T-cell (primary cell): ENCODE measurements around the gene FICD. TPM values are rescaled to one million over a fixed set of nuclear protein-coding genes. Genes with fewer than 3 reads are reported as not detected.

Experiments
- ATAC-seq, 4 experiments: fragments of 200-7000 bp in 3 of 4; fragments of 150-1000 bp in 1 of 4; cut with Tn5 transposase; replicated peaks in 1 of 4; 1 replicate in 3 of 4; 2 replicates in 1 of 4; pipeline ENCODE4 v1.10.0; 2021; ENCODE audit warnings: moderate library complexity in 3 of 4, mild to moderate bottlenecking in 2 of 4, moderate number of reproducible peaks in 1 of 4
- CTCF ChIA-PET, 2 donors: fragments of 300-600 bp; sonication (Branson Sonifier 250); formaldehyde crosslinking; loops; one replicate each; lab custom pipeline; 2022; ENCODE audit warnings: antibody characterized with exemption in 2 of 2; lab: Charles Lee
- POLR2A ChIA-PET, 2 donors: fragments of 300-600 bp; sonication (Branson Sonifier 250); formaldehyde crosslinking; loops; one replicate each; lab custom pipeline; 2022; ENCODE audit warnings: antibody characterized with exemption in 2 of 2; lab: Charles Lee
- DNase-seq, 35 experiments: peaks; one replicate each; pipeline versions ENCODE4 v3.0.0 to v3.0.0-alpha.2; 2013 to 2023
- H3K27ac ChIP-seq: one replicate; pipeline ENCODE4 v1.5.1; 2013; ENCODE audit warnings: low read length
- H3K27me3 ChIP-seq, 2 experiments: replicated peaks in 1 of 2; 1 replicate in 1 of 2; 2 replicates in 1 of 2; pipeline versions ENCODE4 v1.6.1 to v1.7.0; 2013; ENCODE audit warnings: low read length in 1 of 2, mixed read lengths in 1 of 2; ENCODE audit not compliant: control insufficient read depth in 2 of 2, insufficient read depth in 2 of 2; ENCODE audit errors: extremely low read depth in 1 of 2
- H3K36me3 ChIP-seq, 2 donors: 1 replicate in 1 of 2; 2 replicates in 1 of 2; pipeline versions ENCODE4 v1.6.1 to v1.7.0; 2013; ENCODE audit warnings: low read length in 1 of 2; ENCODE audit not compliant: control insufficient read depth in 2 of 2, insufficient read depth in 1 of 2; ENCODE audit errors: extremely low read depth in 1 of 2
- H3K4me1 ChIP-seq, 2 experiments: 1 replicate in 1 of 2; 2 replicates in 1 of 2; pipeline versions ENCODE4 v1.6.1 to v1.7.0; 2013; ENCODE audit warnings: low read length in 2 of 2, mixed read lengths in 1 of 2; ENCODE audit not compliant: insufficient read depth in 2 of 2, control insufficient read depth in 1 of 2; ENCODE audit errors: extremely low read depth in 1 of 2
- H3K4me3 ChIP-seq, 2 donors: 1 replicate in 1 of 2; 2 replicates in 1 of 2; pipeline versions ENCODE4 v1.5.1 to v1.7.0; 2013; ENCODE audit warnings: mild to moderate bottlenecking in 2 of 2, low read length in 1 of 2, moderate library complexity in 1 of 2; ENCODE audit not compliant: control insufficient read depth in 1 of 2; ENCODE audit errors: extremely low read depth in 1 of 2
- H3K9me3 ChIP-seq: 2 replicates; pipeline ENCODE4 v1.7.0; 2013
- H3K27ac Mint-ChIP-seq, 2 donors: one replicate each; pipeline ENCODE4 v1.8.0; 2020 to 2021; ENCODE audit warnings: mild to moderate bottlenecking in 2 of 2, mixed read lengths in 2 of 2
- H3K27me3 Mint-ChIP-seq, 2 donors: one replicate each; pipeline ENCODE4 v1.8.0; 2021 to 2022; ENCODE audit warnings: mixed read lengths in 2 of 2
- H3K36me3 Mint-ChIP-seq: one replicate; pipeline ENCODE4 v1.8.0; 2021; ENCODE audit warnings: mixed read lengths
- H3K4me1 Mint-ChIP-seq, 3 donors: one replicate each; pipeline ENCODE4 v1.8.0; 2020 to 2022; ENCODE audit warnings: mixed read lengths in 3 of 3, mild to moderate bottlenecking in 1 of 3
- H3K4me3 Mint-ChIP-seq, 3 donors: one replicate each; pipeline ENCODE4 v1.8.0; 2020 to 2022; ENCODE audit warnings: mild to moderate bottlenecking in 3 of 3, mixed read lengths in 3 of 3, moderate library complexity in 3 of 3
- H3K9me3 Mint-ChIP-seq, 3 donors: one replicate each; pipeline ENCODE4 v1.8.0; 2020 to 2022; ENCODE audit warnings: mixed read lengths in 3 of 3
- WGBS: methylation state at CpG from one replicate; pipeline ENCODE4 v1.1.5; 2013; ENCODE audit warnings: missing lambda C conversion rate; ENCODE audit not compliant: insufficient coverage; 5-methylcytosine and 5-hydroxymethylcytosine counted together
- total RNA-seq, 35 experiments: library from RNA in 6 of 35; stranded (reverse) in 6 of 35; fragments of 120-200 nt in 1 of 35; gene quantifications; one replicate each; pipeline versions ENCODE4 v1.2.1 to v1.2.4 and lab custom pipeline; 2013 to 2026

The FICD gene
- total RNA-seq, 5 donors from 2014 or later (not counting 1 experiment from before 2014, with no cell fraction given), result 5.0 to 9.3 (median 7.8) TPM

DNA sequence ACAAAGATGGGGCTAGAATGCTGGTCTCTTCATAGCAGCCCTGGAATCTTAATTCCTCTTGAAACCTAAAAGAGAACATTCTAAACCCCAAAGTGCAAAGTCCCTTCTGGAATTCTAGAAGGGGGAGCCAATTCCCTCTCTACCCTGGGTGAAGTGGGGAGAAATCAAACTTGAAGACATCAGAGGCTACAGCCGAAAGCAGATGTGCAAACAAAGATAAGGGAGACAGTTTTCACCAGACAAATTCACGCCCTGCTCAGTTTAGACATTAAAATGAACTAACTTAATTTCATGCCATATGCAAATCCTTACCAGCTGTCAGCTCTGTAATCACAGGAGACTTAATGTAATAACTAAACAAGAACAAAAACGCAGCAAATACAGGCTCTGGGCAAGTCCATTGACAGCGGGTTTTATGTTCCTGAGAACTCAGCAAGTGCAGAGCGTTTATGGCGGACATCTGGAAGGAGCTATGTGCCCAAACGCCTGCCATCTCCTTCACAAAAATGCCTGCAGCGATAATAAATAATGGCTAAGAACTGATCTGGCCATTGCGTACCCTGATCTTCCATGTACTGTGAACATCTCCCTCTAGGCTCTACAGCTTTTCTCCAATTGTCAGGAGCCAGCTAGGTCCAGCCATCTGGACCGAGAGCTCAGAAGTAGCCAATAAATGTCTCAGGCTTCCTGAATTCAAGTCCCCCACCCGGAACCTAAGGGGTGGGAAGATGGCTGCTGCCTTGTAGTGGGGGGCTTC, 19.1 kb upstream of the FICD start:
- Mint-ChIP-seq H3K27me3 (peaks cover 32 to 41% of the 10 kb centered on the region in 2 donors), H3K4me3 (no peak overlapping the region), H3K27ac (no peak overlapping the region), H3K9me3 (no peaks in the 10 kb centered on the region), H3K4me1 (no peaks in the 10 kb centered on the region), H3K36me3 (no peaks in the 10 kb centered on the region)
- Histone ChIP-seq H3K4me1 (no peaks in the 10 kb centered on the region), H3K27ac (no peak overlapping the region), H3K4me3 (no peak overlapping the region), H3K9me3 (no peaks in the 10 kb centered on the region), H3K36me3 (no peaks in the 10 kb centered on the region), H3K27me3 (peaks cover 0 to 25% of the 10 kb centered on the region in 2 experiments)
- ChIA-PET CTCF (interaction anchor here in 1 of 2 donors (0.6 kb wide), 1 partner anchor 402 kb away, joined by 3 read pairs; no protein-coding TSS in a partner anchor), POLR2A (no interaction called here)
- 82% methylated on average over 6 of the region's 11 CpGs for WGBS
- no peak for DNase-seq
- no peak for ATAC-seq

DNA sequence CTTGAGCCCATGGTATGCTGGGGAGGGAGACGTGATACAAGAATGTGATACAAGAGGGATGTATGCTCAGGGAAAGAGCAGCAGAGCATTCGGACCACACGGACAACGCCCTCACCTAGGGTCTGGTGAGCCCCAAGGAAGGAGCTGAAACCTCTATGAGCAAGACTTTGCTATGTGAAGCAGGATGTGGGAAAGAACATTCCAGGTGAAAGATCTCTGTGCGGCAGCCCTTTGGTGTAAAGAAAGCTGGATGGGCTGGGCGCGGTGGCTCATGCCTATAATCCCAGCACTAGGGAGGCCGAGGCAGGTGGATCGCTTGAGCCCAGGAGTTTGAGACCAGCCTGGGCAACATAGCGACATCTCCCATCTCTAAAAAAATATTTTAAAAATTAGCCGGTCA, 16.9 kb upstream of the FICD start:
- Histone ChIP-seq H3K4me1 (no peaks in the 10 kb centered on the region), H3K9me3 (no peaks in the 10 kb centered on the region), H3K27me3 (peaks cover 0 to 25% of the 10 kb centered on the region in 2 experiments), H3K27ac (no peak overlapping the region), H3K4me3 (no peak overlapping the region), H3K36me3 (no peaks in the 10 kb centered on the region)
- Mint-ChIP-seq H3K9me3 (peaks cover 7 to 15% (median 8%) of the 10 kb centered on the region in 3 donors), H3K36me3 (no peaks in the 10 kb centered on the region), H3K27me3 (peaks cover 33 to 36% of the 10 kb centered on the region in 2 donors), H3K27ac (no peak overlapping the region), H3K4me1 (no peaks in the 10 kb centered on the region), H3K4me3 (no peak overlapping the region)
- DNase-seq (no peak), ATAC-seq (no peak)
- ChIA-PET CTCF (interaction anchor here in 1 of 2 donors (0.5 to 0.6 kb wide), 2 partner anchors 18 to 393 kb away, joined by 3 to 5 read pairs; no protein-coding TSS in a partner anchor), POLR2A (no interaction called here)
- 87% methylated on average over 9 of the region's 11 CpGs for WGBS

DNA sequence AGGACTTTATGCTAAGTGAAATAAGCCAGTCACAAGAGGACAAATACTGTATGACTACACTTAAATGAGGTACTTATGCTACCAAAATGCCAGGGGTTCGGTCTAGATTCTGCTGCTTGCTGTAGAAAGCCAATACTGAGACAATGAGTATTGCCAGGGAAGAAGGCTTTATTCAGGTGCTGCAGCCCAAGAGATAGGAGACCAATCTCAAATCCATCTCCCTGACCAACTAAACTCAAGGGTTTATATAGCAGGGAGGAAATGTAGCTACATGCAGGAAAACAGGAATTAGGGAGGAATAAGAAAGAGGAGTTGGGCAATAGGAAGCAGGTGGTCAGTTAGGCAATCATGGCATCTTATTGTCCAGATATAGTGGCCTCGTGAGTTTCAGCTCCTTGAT, 12.2 kb upstream of the FICD start:
- Mint-ChIP-seq H3K4me1 (no peaks in the 10 kb centered on the region), H3K4me3 (no peak overlapping the region), H3K9me3 (peaks cover 11 to 30% (median 18%) of the 10 kb centered on the region in 3 donors), H3K27ac (no peak overlapping the region), H3K27me3 (peaks cover 21 to 30% of the 10 kb centered on the region in 2 donors), H3K36me3 (no peaks in the 10 kb centered on the region)
- ATAC-seq, result no peak
- H3K27me3 ChIP-seq, result peaks cover 0 to 22% of the 10 kb centered on the region in 2 experiments
- no peak overlapping the region for H3K27ac ChIP-seq
- no peaks in the 10 kb centered on the region for H3K36me3 ChIP-seq
- CTCF ChIA-PET, result interaction anchor here in 1 of 2 donors (0.7 kb wide), 1 partner anchor 427 kb away, joined by 5 read pairs; no protein-coding TSS in a partner anchor
- 60% methylated on average over 1 of the region's 2 CpGs for WGBS
- no peaks in the 10 kb centered on the region for H3K4me1 ChIP-seq
- no peak overlapping the region for H3K4me3 ChIP-seq
- POLR2A ChIA-PET, result no interaction called here
- no peaks in the 10 kb centered on the region for H3K9me3 ChIP-seq
- no peak for DNase-seq

DNA sequence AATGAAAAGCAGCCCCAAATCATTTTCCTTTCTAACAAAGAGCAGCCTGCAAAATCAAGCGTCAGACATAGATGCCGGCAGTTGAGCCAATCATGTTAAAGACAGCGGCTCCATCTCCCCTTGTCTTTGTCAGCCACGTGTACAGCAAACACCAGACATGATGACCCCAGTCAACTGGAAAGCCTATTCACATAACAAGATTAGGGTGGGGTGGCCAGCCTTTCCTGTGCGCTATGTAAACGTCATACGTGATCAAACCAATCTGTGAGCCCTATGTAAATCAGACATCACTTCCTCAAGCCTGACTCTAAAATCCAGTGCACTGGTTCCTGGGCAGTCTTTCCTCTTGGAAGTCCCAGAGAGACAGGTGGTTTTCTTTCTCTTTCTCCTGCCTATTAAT, 9.9 kb upstream of the FICD start:
- Histone ChIP-seq H3K27me3 (peaks cover 0 to 6% of the 10 kb centered on the region in 2 experiments), H3K36me3 (no peaks in the 10 kb centered on the region), H3K4me3 (no peak overlapping the region), H3K9me3 (no peaks in the 10 kb centered on the region), H3K27ac (no peak overlapping the region), H3K4me1 (no peaks in the 10 kb centered on the region)
- no peak overlapping the region for H3K4me3 Mint-ChIP-seq
- peaks cover 10 to 20% of the 10 kb centered on the region in 2 donors for H3K27me3 Mint-ChIP-seq
- ATAC-seq (no peak), DNase-seq (no peak)
- no peak overlapping the region for H3K27ac Mint-ChIP-seq
- no peaks in the 10 kb centered on the region for H3K36me3 Mint-ChIP-seq
- WGBS, result 85% methylated on average over 6 of the region's 7 CpGs
- no peaks in the 10 kb centered on the region for H3K4me1 Mint-ChIP-seq
- ChIA-PET POLR2A (no interaction called here), CTCF (no interaction called here)
- H3K9me3 Mint-ChIP-seq, result peaks cover 11 to 30% (median 18%) of the 10 kb centered on the region in 3 donors

DNA sequence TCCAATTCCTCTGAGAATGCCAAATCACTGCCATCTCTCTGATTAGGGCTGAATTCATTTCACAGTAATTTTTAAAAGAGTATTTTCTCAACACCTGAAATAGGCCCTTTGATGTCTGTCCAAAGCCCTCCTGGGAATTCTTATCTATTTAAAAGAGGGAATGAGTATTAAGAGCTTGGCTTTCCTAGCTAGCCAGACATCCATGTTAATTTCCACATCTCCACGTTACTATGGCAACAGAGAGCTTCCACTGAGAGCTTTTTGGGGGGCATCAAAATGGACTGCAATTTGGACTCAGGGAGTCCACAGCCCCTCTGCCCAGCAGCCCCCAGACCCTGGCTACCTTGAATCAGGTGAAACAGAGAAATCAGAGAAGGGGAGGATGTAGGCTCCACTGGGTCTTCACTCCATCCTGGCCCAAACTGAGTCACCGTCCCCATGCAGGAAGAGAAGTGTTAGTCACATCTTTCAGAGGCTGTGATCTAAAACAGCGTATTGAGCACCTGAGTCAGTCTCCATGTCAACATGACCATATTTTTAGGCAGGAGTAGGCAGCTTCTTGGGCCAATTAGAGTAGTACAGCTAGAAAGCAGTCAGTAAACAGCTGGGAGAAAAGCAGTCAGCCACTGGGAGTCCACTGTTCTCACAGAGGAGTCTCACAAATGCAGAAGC, 7.0 kb upstream of the FICD start:
- H3K27me3 ChIP-seq, result peaks cover 0 to 3% of the 10 kb centered on the region in 2 experiments
- H3K36me3 ChIP-seq, result no peaks in the 10 kb centered on the region
- ChIA-PET CTCF (interaction anchor here in 1 of 2 donors (0.5 kb wide), 1 partner anchor 44 kb away, joined by 6 read pairs; no protein-coding TSS in a partner anchor), POLR2A (interaction anchor here in 1 of 2 donors (0.6 kb wide), 1 partner anchor 25 kb away, joined by 3 read pairs; no protein-coding TSS in a partner anchor)
- H3K4me3 Mint-ChIP-seq, result no peak overlapping the region
- 18% methylated on average over 2 of the region's 3 CpGs for WGBS
- H3K4me1 ChIP-seq, result peaks cover 0 to 9% of the 10 kb centered on the region in 2 experiments
- H3K9me3 ChIP-seq, result no peaks in the 10 kb centered on the region
- no peak overlapping the region for H3K27ac ChIP-seq
- H3K9me3 Mint-ChIP-seq, result peaks cover 5 to 15% (median 10%) of the 10 kb centered on the region in 3 donors
- no peak overlapping the region for H3K4me3 ChIP-seq
- no peak overlapping the region for H3K27ac Mint-ChIP-seq
- H3K27me3 Mint-ChIP-seq, result peaks cover 6 to 20% of the 10 kb centered on the region in 2 donors
- ATAC-seq (peak in 3 of 4 experiments; percentile 23 to 62 (median 52)), DNase-seq (no peak)
- peaks cover 10% of the 10 kb centered on the region in 3 donors for H3K4me1 Mint-ChIP-seq
- H3K36me3 Mint-ChIP-seq, result no peaks in the 10 kb centered on the region

DNA sequence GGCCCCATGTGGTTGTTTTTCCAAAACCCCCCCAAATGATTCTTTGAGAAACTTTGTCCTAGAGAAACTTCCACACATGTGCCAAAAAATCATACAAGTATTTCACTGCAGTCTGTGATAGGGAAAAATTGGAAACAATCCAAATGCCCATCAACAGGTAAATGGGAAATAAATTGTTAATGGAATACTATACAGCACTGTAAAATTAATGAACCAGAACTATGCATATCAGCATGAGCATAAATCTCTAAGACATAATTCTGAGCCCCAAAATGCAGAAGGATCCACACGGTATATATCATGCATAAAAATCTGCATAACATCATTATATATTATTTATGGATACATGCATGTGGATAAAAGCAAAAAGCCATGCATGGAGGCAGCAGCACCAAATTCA, 5.3 kb upstream of the FICD start:
- WGBS, result no CpG with 5 or more reads among the region's 1 CpG
- no peaks in the 10 kb centered on the region for H3K36me3 ChIP-seq
- H3K36me3 Mint-ChIP-seq, result no peaks in the 10 kb centered on the region
- peaks cover 0 to 3% of the 10 kb centered on the region in 2 experiments for H3K27me3 ChIP-seq
- H3K27me3 Mint-ChIP-seq, result peaks cover 2 to 11% of the 10 kb centered on the region in 2 donors
- peaks cover 0 to 15% of the 10 kb centered on the region in 2 experiments for H3K4me1 ChIP-seq
- H3K4me3 Mint-ChIP-seq, result no peak overlapping the region
- H3K4me3 ChIP-seq, result no peak overlapping the region
- ChIA-PET CTCF (no interaction called here), POLR2A (no interaction called here)
- no peak overlapping the region for H3K27ac Mint-ChIP-seq
- DNase-seq (no peak), ATAC-seq (no peak)
- H3K9me3 Mint-ChIP-seq, result peaks cover 0 to 1% (median 0%) of the 10 kb centered on the region in 3 donors
- no peak overlapping the region for H3K27ac ChIP-seq
- H3K4me1 Mint-ChIP-seq, result peaks cover 12 to 21% (median 14%) of the 10 kb centered on the region in 3 donors
- no peaks in the 10 kb centered on the region for H3K9me3 ChIP-seq
